Ascending aorta (tissue), 2 donors: Measurements from ENCODE around the gene SOX8. TPM values are rescaled to one million over a fixed set of nuclear protein-coding genes. Genes with fewer than 3 reads are reported as not detected.

Experiments
- DNase-seq, 2 donors: peaks; one replicate each; pipeline ENCODE4 v3.0.0-alpha.2; 2019; ENCODE audit warnings: low spot score in 2 of 2
- H3K27ac ChIP-seq, 2 donors: fragments of 200-600 bp; sonication (generic); one replicate each; pipeline ENCODE4 v1.5.1; 2016 to 2017; ENCODE audit warnings: mild to moderate bottlenecking in 1 of 2
- H3K27me3 ChIP-seq: fragments of 200-600 bp; sonication (generic); one replicate; pipeline ENCODE4 v1.5.1; 2017
- H3K36me3 ChIP-seq, 2 donors: fragments of 200-600 bp; sonication (generic); one replicate each; pipeline ENCODE4 v1.5.1; 2016
- H3K4me1 ChIP-seq, 2 donors: fragments of 200-600 bp; sonication (generic); one replicate each; pipeline ENCODE4 v1.5.1; 2016 to 2017; ENCODE audit warnings: mild to moderate bottlenecking in 1 of 2
- H3K4me3 ChIP-seq, 2 donors: fragments of 200-600 bp; sonication (generic); one replicate each; pipeline ENCODE4 v1.5.1; 2016 to 2017; ENCODE audit warnings: mild to moderate bottlenecking in 1 of 2
- H3K9me3 ChIP-seq, 2 donors: fragments of 200-600 bp; sonication (generic); one replicate each; pipeline ENCODE4 v1.5.1; 2016
- CTCF ChIP-seq, 3 experiments: fragments of 200-600 bp in 2 of 3; fragments of 450-650 bp in 1 of 3; sonication (generic) in 2 of 3; IDR thresholded peaks; one replicate each; pipeline ENCODE4 v1.5.1; 2016 to 2019; ENCODE audit warnings: antibody characterized with exemption in 3 of 3, mild to moderate bottlenecking in 1 of 3, moderate library complexity in 1 of 3
- intact Hi-C: fragments of 100-400 bp; cut with DNase I; formaldehyde crosslinking; loops from one replicate; pipeline ENCODE4 v1.15.1; 2023
- total RNA-seq: library from RNA; depleted of rRNA; stranded (reverse); fragments of >200 nt; gene quantifications from one replicate; pipeline ENCODE4 v1.1.0, GENCODE V29; 2016

Gene SOX8
- total RNA-seq, 1 donor from 2014 or later, result 18.9 TPM

GRCh38 chr16:937723-938122 is 43.8 kb upstream of the SOX8 start:
- no peak for TF ChIP-seq CTCF (IDR thresholded peaks at IDR 0.05)
- peaks cover 0 to 36% of the 10 kb centered on the region in 2 donors for H3K36me3 ChIP-seq
- H3K27me3 ChIP-seq, result no peaks in the 10 kb centered on the region
- H3K9me3 ChIP-seq, result peaks cover 0 to 6% of the 10 kb centered on the region in 2 donors
- intact Hi-C loops, result no loop called here
- no peaks in the 10 kb centered on the region for H3K4me1 ChIP-seq
- no peak overlapping the region for H3K27ac ChIP-seq
- H3K4me3 ChIP-seq, result no peak overlapping the region
- DNase-seq, result no peak

GRCh38 chr16:938136-938535 is 43.4 kb upstream of the SOX8 start:
- Histone ChIP-seq H3K36me3 (peaks cover 0 to 32% of the 10 kb centered on the region in 2 donors), H3K9me3 (peaks cover 0 to 6% of the 10 kb centered on the region in 2 donors), H3K4me3 (no peak overlapping the region), H3K27me3 (no peaks in the 10 kb centered on the region), H3K4me1 (no peaks in the 10 kb centered on the region), H3K27ac (no peak overlapping the region)
- DNase-seq, result no peak
- intact Hi-C loops, result no loop called here
- TF ChIP-seq CTCF (IDR thresholded peaks at IDR 0.05), result no peak

- peaks cover 0 to 26% of the 10 kb centered on the region in 2 donors for H3K36me3 ChIP-seq
Measured at GRCh38 chr16:938752-939151, 42.8 kb upstream of the SOX8 start.

GRCh38 chr16:939311-939710 is 42.3 kb upstream of the SOX8 start:
- intact Hi-C loops, result no loop called here
- H3K9me3 ChIP-seq, result peaks cover 0 to 6% of the 10 kb centered on the region in 2 donors
- DNase-seq, result no peak
- H3K27me3 ChIP-seq, result no peaks in the 10 kb centered on the region
- H3K4me3 ChIP-seq, result no peak overlapping the region
- TF ChIP-seq CTCF (IDR thresholded peaks at IDR 0.05), result no peak
- no peaks in the 10 kb centered on the region for H3K4me1 ChIP-seq
- no peak overlapping the region for H3K27ac ChIP-seq
- peaks cover 1 to 22% of the 10 kb centered on the region in 2 donors for H3K36me3 ChIP-seq

More at GRCh38 chr16:938752-939151, 42.8 kb upstream of the SOX8 start:
- no peak overlapping the region for H3K27ac ChIP-seq
- peaks cover 0 to 6% of the 10 kb centered on the region in 2 donors for H3K9me3 ChIP-seq
- H3K4me1 ChIP-seq, result no peaks in the 10 kb centered on the region
- no peaks in the 10 kb centered on the region for H3K27me3 ChIP-seq
- no peak for DNase-seq
- intact Hi-C loops, result no loop called here
- TF ChIP-seq CTCF (IDR thresholded peaks at IDR 0.05), result no peak
- no peak overlapping the region for H3K4me3 ChIP-seq

GRCh38 chr16:939941-940340 is 41.6 kb upstream of the SOX8 start:
- H3K27me3 ChIP-seq, result no peaks in the 10 kb centered on the region
- no peak overlapping the region for H3K4me3 ChIP-seq
- intact Hi-C loops, result no loop called here
- H3K27ac ChIP-seq, result no peak overlapping the region
- H3K4me1 ChIP-seq, result no peaks in the 10 kb centered on the region
- peaks cover 0 to 6% of the 10 kb centered on the region in 2 donors for H3K9me3 ChIP-seq
- peaks cover 3 to 22% of the 10 kb centered on the region in 2 donors for H3K36me3 ChIP-seq
- no peak for DNase-seq
- no peak for TF ChIP-seq CTCF (IDR thresholded peaks at IDR 0.05)
